K562 (cell line): ENCODE measurements around the gene KIFC3. TPM values are rescaled to one million over a fixed set of nuclear protein-coding genes. Genes with fewer than 3 reads are reported as not detected.
A peak's percentile ranks its signal among the peaks of the same experiment; 100 is the strongest.

Experiments used
- BRD4 ChIP-seq: fragments of 200-600 bp; sonication (generic); IDR thresholded peaks from 2 replicates; pipeline ENCODE4 v1.6.1; 2017; ENCODE audit warnings: inconsistent platforms
- DDX20 ChIP-seq: fragments of 450-650 bp; IDR thresholded peaks from 2 replicates; pipeline ENCODE4 v1.6.1; 2016; ENCODE audit warnings: missing genetic modification characterization, low read depth, mild to moderate bottlenecking, missing compliant biosample characterization, moderate library complexity
- ELF1 ChIP-seq: fragments of 200-800 bp; sonication (Bioruptor generic); IDR thresholded peaks from 2 replicates; pipeline ENCODE4 v1.6.1; 2016; ENCODE audit warnings: missing genetic modification characterization, missing compliant biosample characterization
- GATA2 ChIP-seq: sonication (generic); formaldehyde crosslinking; IDR thresholded peaks from 2 replicates; pipeline ENCODE4 v1.4.0; 2020; ENCODE audit warnings: mild to moderate bottlenecking, missing genetic modification reagents
- HDAC3 ChIP-seq: fragments of 450-650 bp; IDR thresholded peaks from 2 replicates; pipeline ENCODE4 v1.6.1; 2018; ENCODE audit warnings: borderline replicate concordance, mild to moderate bottlenecking, moderate library complexity; ENCODE audit not compliant: partially characterized antibody
- KLF16 ChIP-seq: IDR thresholded peaks from 2 replicates; pipeline ENCODE4 v1.6.1; 2016; ENCODE audit warnings: antibody characterized with exemption
- LEF1 ChIP-seq: fragments of 450-650 bp; IDR thresholded peaks from 2 replicates; pipeline ENCODE4 v1.6.1; 2016; ENCODE audit warnings: mild to moderate bottlenecking
- MCM5 ChIP-seq: fragments of 450-650 bp; IDR thresholded peaks from 2 replicates; pipeline ENCODE4 v1.6.1; 2016; ENCODE audit warnings: low read depth
- MXI1 ChIP-seq: IDR thresholded peaks from 2 replicates; pipeline ENCODE4 v1.6.1; 2011; ENCODE audit warnings: low read depth, mild to moderate bottlenecking, improper control_type of control experiment, low read length
- NCOA1 ChIP-seq: fragments of 450-650 bp; IDR thresholded peaks from 2 replicates; pipeline ENCODE4 v1.6.1; 2016; ENCODE audit warnings: low read depth
- NR4A1 ChIP-seq, 2 experiments: fragments of 250-450 bp in 1 of 2; fragments of 450-650 bp in 1 of 2; sonication (Bioruptor Pico) in 1 of 2; IDR thresholded peaks; 2 replicates each; pipeline versions ENCODE4 v1.4.0 to v1.6.1; 2016 to 2020; ENCODE audit warnings: mild to moderate bottlenecking in 2 of 2, missing compliant biosample characterization in 1 of 2, missing genetic modification characterization in 1 of 2, moderate library complexity in 1 of 2
- NRF1 ChIP-seq, 2 experiments: fragments of 450-650 bp; IDR thresholded peaks in 1 of 2; conservative IDR thresholded peaks in 1 of 2; 2 replicates each; pipeline ENCODE4 v1.6.1; 2014; ENCODE audit warnings: mild to moderate bottlenecking in 2 of 2
- SMAD4 ChIP-seq: fragments of 250-450 bp; sonication (Bioruptor Pico); conservative IDR thresholded peaks from 2 replicates; pipeline ENCODE4 v1.8.0; 2021; ENCODE audit warnings: inconsistent platforms, mild to moderate bottlenecking, moderate library complexity
- TAF1 ChIP-seq: IDR thresholded peaks from 2 replicates; pipeline ENCODE4 v1.6.1; 2011; ENCODE audit warnings: mild to moderate bottlenecking, low read length, moderate library complexity; ENCODE audit not compliant: insufficient read depth, control insufficient read depth, severe bottlenecking; ENCODE audit errors: extremely low read depth
- USF1 ChIP-seq: sonication (generic); formaldehyde crosslinking; IDR thresholded peaks from 2 replicates; pipeline ENCODE4 v1.9.0; 2022; ENCODE audit warnings: mild to moderate bottlenecking, missing genetic modification reagents
- polyA plus RNA-seq, 8 experiments: library from polyadenylated mRNA; depleted of rRNA in 4 of 8; stranded (reverse) in 5 of 8; unstranded in 3 of 8; fragments of >200 nt; fragmentation: Nextera tagmentation in 2 of 8; fragmentation: Illumina TruSeq in 1 of 8; extraction: Ambion mirVana in 2 of 8; extraction: Trizol in 1 of 8; gene quantifications; 2 replicates each; pipeline versions ENCODE4 v1.2.1 to v1.2.3, GENCODE V29; 2011 to 2014; ENCODE audit warnings: inconsistent platforms in 1 of 8, missing spikeins in 1 of 8
- total RNA-seq, 7 experiments: library from RNA; depleted of rRNA in 6 of 7; stranded (reverse); fragments of >200 nt in 6 of 7; fragmentation: Illumina TruSeq in 2 of 7; extraction: Trizol in 2 of 7; gene quantifications; 2 replicates each; pipeline versions ENCODE4 v1.2.1 to v1.2.3, GENCODE V29; 2011 to 2021; ENCODE audit warnings: low replicate concordance in 1 of 7
- TF ChIP-seq, protein P1 (sequence below): fragments of 250-450 bp; sonication (Bioruptor Pico); IDR thresholded peaks from 2 replicates; pipeline ENCODE4 v1.4.0; 2020; ENCODE audit warnings: mild to moderate bottlenecking, moderate library complexity, borderline replicate concordance
- TF ChIP-seq, protein P2 (sequence below), 2 experiments: fragments of 450-650 bp; IDR thresholded peaks; 2 replicates each; pipeline ENCODE4 v1.6.1; 2018; ENCODE audit warnings: mild to moderate bottlenecking in 2 of 2, low read depth in 1 of 2; ENCODE audit not compliant: partially characterized antibody in 2 of 2
- TF ChIP-seq, protein P3 (sequence below): fragments of 450-650 bp; IDR thresholded peaks from 2 replicates; pipeline ENCODE4 v1.6.1; 2014; ENCODE audit warnings: low read depth, mild to moderate bottlenecking, moderate library complexity, borderline replicate concordance

Gene KIFC3
- total and polyA plus RNA-seq, 9 of the 15 experiments (the other 6 are each of a cell fraction or from before 2014, with no cell fraction given) = 0.23 to 105 (median 26.2) TPM

- TF ChIP-seq, protein P1, sequence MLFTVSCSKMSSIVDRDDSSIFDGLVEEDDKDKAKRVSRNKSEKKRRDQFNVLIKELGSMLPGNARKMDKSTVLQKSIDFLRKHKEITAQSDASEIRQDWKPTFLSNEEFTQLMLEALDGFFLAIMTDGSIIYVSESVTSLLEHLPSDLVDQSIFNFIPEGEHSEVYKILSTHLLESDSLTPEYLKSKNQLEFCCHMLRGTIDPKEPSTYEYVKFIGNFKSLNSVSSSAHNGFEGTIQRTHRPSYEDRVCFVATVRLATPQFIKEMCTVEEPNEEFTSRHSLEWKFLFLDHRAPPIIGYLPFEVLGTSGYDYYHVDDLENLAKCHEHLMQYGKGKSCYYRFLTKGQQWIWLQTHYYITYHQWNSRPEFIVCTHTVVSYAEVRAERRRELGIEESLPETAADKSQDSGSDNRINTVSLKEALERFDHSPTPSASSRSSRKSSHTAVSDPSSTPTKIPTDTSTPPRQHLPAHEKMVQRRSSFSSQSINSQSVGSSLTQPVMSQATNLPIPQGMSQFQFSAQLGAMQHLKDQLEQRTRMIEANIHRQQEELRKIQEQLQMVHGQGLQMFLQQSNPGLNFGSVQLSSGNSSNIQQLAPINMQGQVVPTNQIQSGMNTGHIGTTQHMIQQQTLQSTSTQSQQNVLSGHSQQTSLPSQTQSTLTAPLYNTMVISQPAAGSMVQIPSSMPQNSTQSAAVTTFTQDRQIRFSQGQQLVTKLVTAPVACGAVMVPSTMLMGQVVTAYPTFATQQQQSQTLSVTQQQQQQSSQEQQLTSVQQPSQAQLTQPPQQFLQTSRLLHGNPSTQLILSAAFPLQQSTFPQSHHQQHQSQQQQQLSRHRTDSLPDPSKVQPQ (CRISPR knock-in tag) = 0 out of 2 replicates have a peak, but pooled peaks have one; percentile 15
- TF ChIP-seq NCOA1 (no peak), NR4A1 (CRISPR knock-in tag; IDR thresholded peaks at IDR 0.05) (no peak), NR4A1 (tag; IDR thresholded peaks at IDR 0.05) (0 out of 2 replicates have a peak, but pooled peaks have one; percentile 63), TAF1 (peak; percentile 39), BRD4 (no peak), KLF16 (0 out of 2 replicates have a peak, but pooled peaks have one; percentile 22), ELF1 (peak; percentile 49; the same call in 1 of the 2 replicates), SMAD4 (CRISPR knock-in tag) (peak; percentile 91), GATA2 (CRISPR knock-in tag) (no peak), DDX20 (no peak), MXI1 (no peak; the same call in 1 of the 2 replicates), HDAC3 (no peak), NRF1 (conservative IDR thresholded peaks at IDR 0.05 in 1 of 2, IDR thresholded peaks at IDR 0.05 in 1 of 2) (peak; percentile 83 to 86), MCM5 (no peak), LEF1 (0 out of 2 replicates have a peak, but pooled peaks have one; percentile 44), USF1 (CRISPR knock-in tag) (peak; percentile 79)
- TF ChIP-seq, protein P2, sequence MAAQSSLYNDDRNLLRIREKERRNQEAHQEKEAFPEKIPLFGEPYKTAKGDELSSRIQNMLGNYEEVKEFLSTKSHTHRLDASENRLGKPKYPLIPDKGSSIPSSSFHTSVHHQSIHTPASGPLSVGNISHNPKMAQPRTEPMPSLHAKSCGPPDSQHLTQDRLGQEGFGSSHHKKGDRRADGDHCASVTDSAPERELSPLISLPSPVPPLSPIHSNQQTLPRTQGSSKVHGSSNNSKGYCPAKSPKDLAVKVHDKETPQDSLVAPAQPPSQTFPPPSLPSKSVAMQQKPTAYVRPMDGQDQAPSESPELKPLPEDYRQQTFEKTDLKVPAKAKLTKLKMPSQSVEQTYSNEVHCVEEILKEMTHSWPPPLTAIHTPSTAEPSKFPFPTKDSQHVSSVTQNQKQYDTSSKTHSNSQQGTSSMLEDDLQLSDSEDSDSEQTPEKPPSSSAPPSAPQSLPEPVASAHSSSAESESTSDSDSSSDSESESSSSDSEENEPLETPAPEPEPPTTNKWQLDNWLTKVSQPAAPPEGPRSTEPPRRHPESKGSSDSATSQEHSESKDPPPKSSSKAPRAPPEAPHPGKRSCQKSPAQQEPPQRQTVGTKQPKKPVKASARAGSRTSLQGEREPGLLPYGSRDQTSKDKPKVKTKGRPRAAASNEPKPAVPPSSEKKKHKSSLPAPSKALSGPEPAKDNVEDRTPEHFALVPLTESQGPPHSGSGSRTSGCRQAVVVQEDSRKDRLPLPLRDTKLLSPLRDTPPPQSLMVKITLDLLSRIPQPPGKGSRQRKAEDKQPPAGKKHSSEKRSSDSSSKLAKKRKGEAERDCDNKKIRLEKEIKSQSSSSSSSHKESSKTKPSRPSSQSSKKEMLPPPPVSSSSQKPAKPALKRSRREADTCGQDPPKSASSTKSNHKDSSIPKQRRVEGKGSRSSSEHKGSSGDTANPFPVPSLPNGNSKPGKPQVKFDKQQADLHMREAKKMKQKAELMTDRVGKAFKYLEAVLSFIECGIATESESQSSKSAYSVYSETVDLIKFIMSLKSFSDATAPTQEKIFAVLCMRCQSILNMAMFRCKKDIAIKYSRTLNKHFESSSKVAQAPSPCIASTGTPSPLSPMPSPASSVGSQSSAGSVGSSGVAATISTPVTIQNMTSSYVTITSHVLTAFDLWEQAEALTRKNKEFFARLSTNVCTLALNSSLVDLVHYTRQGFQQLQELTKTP (IDR thresholded peaks at IDR 0.05; ENCODE audit: low read depth in 1 of 2, partially characterized antibody in 2 of 2) = peak in 1 of 2 experiments; percentile 62
- TF ChIP-seq, protein P3, sequence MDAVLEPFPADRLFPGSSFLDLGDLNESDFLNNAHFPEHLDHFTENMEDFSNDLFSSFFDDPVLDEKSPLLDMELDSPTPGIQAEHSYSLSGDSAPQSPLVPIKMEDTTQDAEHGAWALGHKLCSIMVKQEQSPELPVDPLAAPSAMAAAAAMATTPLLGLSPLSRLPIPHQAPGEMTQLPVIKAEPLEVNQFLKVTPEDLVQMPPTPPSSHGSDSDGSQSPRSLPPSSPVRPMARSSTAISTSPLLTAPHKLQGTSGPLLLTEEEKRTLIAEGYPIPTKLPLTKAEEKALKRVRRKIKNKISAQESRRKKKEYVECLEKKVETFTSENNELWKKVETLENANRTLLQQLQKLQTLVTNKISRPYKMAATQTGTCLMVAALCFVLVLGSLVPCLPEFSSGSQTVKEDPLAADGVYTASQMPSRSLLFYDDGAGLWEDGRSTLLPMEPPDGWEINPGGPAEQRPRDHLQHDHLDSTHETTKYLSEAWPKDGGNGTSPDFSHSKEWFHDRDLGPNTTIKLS = no peak
Measured at GRCh38 chr16:57802341-57803133, at the start of gene KIFC3 (continued).
